Stimulated activated CD4-positive, alpha-beta T cell treated with anti-CD3 and anti-CD28 coated beads, Interleukin-15, amount 100 ng/mL, for 1 hour (primary cell): ENCODE results near the gene TRIM47.

Experiments used
- DNase-seq, 2 donors: peaks; one replicate each; pipeline ENCODE4 v3.0.0-alpha.2; 2020; ENCODE audit warnings: low read depth in 1 of 2, low spot score in 1 of 2

TRIM47 gene, protein sequence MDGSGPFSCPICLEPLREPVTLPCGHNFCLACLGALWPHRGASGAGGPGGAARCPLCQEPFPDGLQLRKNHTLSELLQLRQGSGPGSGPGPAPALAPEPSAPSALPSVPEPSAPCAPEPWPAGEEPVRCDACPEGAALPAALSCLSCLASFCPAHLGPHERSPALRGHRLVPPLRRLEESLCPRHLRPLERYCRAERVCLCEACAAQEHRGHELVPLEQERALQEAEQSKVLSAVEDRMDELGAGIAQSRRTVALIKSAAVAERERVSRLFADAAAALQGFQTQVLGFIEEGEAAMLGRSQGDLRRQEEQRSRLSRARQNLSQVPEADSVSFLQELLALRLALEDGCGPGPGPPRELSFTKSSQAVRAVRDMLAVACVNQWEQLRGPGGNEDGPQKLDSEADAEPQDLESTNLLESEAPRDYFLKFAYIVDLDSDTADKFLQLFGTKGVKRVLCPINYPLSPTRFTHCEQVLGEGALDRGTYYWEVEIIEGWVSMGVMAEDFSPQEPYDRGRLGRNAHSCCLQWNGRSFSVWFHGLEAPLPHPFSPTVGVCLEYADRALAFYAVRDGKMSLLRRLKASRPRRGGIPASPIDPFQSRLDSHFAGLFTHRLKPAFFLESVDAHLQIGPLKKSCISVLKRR

GRCh38 chr17:75878174-75878998 lies at the start of gene TRIM47:
TRIM47 (minus strand) TSS chr17:75878581; CDS start chr17:75878548, 33 bp downstream.
- no peak for DNase-seq

DNA sequence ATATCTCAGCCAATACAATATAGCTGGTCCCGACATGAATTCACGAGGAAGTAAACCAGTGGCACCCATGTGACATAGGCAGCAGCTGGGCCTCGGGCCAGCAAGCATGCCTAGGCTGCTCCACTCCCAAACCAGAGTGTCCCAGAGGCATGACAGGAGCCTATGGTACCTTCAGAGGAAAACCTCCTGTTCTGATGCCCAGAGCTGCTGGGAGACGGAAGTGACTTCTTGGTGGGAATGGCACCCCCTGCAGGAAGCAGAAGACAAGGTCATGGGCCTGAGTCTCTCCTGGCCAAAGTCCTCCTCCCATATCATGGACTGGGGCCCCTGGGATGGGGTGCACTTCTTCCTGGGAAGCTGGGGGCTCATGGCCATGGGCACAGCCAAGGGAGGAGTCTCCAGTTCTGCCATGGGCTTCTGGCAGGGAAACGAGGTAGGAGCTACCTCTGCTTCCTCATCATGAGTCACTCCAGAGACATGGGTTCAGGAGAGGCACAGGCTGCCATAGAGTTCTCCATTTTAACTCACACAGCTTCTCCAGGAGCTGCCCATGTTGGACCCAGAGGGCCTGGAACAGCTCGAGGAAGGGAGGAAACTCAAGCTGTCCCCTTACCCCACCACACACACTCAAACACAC lies 49.0 kb upstream of the TRIM47 start:
- no peak for DNase-seq

DNA sequence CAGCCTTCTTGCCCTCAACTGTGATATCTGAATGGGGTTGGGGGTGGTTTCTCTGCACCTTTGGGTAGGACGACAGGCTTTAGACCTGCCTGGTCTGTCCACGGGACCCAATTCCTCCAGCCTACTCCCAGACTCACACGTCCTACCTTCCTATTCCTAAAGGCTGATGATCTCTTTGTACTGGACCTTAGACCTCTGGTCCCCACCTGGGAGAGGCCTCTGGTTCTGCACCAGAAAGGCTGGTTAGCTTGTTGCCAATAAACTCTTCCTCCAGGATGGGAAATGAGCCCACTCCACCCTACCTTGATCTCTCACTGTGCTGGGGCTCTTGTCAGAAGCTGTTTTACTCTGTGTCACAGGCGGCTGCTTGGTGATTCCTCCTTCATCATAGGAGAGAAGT lies 48.1 kb upstream of the TRIM47 start:
- DNase-seq, result no peak

- DNase-seq, result no peak
Observed at GRCh38 chr17:75925912-75926311, 47.5 kb upstream of the TRIM47 start.

GRCh38 chr17:75925103-75925502 lies 46.7 kb upstream of the TRIM47 start:
- DNase-seq, result no peak

DNA sequence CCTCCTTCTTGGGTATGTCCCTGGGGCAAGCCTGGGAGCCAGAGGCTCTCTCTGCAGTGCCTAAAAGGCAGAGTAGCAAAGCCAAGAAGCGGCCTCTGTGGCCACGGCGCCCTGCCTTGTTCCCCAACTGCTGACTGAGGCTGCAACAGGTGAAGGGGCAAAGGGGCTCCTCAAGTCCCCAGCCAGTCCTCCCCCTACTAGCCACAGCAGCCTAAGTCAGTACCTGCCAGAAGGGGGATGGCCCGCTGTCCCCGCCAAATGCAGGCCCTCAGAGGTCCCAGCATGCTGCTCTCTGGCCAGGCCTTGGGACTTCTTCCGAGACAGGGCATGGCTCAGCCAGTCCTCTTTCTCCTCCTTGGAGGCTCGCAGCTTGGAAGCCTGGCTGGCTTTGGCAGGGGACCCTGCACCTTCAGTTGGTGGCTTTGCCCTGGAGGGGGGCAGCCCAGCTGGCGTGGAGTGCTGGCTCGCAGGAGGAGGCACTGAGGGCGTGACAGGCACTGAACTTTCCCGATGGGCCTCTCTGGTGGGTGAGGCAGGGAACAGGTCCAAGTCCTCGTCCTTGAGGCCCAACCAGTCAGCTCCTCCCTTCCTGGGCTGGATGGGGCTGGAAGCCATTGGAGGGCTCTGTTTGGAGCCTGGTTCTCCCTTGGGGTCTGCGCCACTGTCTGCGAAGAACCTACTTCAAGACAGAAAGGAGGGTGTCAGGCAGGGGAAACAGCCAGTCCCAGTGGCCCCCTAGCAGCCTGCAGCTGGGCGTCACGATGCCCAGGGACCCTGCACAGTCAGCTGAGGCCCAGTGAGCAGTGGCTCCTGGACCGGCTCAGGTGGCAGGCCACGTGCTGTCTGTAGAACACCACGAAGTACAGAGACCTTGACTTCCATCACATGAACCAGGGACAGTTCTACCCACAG lies 44.8 kb upstream of the TRIM47 start:
- DNase-seq, result no peak

DNA sequence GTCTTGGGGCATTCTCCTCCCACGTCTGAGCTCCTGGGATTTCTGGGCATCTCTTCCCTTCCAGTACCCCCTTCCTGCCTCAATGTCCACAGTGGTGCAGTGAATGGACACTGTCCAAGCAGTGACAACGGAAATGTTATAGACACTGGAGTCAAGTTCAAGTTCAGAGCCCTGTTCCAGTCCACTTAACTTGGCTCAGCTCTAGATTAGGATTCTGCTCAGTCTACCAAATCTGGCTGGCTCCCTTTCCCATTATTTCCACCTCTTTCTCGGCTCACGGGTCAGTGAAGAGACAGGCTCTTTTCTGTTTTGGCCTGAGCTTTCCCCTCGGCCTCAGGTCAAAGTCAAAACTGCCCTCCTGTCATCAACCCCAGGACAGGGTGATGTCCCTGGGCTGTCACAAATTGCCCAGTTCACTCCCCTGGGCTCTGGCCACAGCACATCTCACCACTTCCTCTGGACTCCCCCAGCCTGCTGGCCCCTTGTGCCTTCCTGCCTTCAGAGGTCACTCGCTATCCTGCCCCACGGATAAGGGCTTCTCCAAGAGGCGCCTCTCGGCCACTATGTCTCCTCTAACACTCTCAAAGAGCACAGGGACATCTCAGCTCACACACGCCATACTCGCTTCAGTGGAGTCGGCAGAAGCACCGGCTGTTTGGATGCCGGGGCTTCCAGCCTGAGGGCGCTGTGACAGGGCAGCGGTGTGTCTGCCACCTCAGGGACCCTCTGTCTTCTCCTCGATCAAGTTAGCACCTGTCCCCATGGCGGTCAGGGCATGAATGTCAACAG lies 44.0 kb upstream of the TRIM47 start:
- no peak for DNase-seq

DNA sequence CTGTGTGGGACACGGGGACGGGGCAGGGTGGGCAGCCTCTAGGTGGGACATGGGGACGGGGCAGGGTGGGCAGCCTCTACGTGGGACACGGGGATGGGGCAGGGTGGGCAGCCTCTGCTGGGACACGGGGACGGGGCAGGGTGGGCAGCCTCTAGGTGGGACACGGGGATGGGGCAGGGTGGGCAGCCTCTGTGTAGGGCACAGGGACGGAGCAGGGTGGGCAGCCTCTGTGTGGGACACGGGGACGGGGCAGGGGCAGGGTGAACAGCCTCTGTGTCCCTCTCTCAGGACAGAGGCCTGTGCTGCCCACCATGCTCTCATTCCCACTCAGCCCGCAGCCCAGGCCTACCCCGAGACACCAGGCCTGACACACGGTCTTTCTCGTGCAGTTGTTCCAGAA lies 43.2 kb upstream of the TRIM47 start:
- no peak for DNase-seq

DNA sequence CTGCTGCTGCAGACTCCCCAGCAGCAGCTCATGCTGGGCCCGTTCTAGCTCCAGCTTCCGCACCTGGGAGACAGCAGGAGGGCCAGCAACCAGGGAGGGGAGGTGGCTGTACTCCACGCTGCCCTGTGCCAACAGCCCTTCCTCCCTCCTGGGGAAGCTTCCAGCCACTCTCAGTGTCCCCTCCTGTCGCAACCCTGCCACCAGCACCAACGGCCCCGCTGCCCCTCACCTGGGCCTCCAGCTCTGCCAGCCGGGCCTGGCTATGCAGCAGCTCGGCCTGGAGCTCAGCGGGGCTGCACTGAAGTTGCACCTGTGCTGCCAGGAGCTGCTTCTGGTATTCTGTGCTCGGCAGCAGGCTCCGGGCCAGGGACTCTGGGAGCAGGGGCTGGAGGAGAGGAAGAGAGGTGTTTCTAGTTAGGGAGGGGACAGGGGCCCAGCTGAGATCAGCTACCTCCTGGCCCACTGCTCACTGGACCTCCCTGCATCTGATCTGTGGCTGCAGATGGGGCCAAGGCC lies 41.7 kb upstream of the TRIM47 start:
- no peak for DNase-seq

DNA sequence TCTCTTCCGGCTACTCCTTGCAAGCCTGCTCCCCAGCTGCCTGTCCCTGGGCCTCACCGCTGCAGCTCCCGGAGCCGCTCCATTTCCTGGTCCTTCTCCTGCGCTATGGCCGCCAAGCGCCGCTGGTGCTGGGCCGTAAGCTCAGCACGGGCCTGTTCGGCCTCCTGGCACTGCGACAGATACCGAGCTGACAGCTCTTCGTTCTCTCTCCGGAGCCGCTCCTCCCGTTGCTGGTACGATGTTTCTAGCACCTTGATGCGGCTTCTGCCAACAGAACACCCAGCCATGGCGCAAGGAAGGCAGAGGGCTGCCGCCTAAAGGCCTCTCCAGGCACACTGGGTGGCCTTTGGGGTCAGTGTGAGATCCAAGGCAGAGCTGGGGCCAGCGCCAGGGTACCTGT lies 41.2 kb upstream of the TRIM47 start:
- no peak for DNase-seq

DNA sequence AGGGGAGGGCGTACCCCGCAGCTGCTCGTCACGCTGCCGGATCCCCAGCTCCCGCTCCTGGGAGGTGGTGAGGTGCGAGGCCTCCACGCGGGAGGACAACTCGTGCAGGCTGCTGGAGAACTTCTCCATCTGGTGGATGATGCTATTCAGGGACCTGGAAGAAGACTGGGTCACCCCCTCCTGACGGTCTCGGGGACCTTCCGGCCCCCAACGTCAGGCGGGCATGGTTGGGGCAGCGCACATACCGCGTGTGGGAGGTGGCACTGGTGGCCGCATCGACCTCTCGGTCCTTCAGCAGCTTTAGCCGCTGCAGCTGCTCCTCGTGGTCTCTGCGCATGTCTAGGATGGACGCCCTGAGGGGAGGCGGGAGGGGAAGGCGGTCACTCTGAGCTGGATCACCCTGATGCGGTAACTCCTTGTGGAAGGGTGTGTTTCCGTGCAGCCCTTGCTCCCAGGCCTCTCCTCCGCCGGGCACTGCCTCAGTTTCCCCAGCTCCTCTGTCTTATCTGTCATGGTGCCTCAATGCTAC lies 39.6 kb upstream of the TRIM47 start:
- DNase-seq, result no peak

GRCh38 chr17:75917141-75917916 lies 38.9 kb upstream of the TRIM47 start:
- DNase-seq, result no peak

GRCh38 chr17:75915268-75915667 lies 36.9 kb upstream of the TRIM47 start:
- no peak for DNase-seq

- DNase-seq, result no peak
Observed at GRCh38 chr17:75914643-75915267, 36.4 kb upstream of the TRIM47 start.

DNA sequence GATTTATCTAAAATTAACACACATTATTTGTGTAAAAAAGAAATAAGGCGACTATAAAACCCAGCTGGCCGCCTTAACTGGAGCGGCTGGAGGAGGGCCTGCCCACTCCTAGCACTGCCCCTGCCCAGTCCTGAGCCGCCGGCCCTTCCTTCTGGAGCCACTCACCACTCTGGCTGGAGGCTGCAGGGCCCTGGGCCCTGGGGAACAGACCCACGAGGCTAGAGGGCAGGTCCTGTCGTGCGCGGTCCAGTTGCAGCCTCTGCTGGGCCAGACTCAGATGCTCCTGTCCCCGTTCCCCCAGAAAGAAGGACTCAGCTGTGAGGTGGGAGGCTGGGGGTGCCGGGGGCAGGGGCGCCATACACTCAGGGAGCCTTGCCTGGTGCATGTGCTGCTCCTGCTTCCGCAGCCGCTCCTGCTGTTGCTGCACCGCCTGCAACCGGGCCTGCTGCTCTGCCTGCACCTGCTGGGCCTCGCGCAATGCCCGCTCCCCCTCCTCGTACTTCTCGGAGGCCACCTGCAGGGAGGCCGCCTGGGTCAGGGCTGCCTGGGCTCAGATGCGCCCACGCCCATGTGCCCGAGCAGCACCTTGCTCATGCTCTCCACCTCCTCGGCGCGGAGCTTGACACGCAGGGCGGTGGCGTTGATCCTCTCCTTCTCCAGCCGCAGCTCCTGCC lies 35.3 kb upstream of the TRIM47 start:
- DNase-seq, result no peak

GRCh38 chr17:75910699-75911098 lies 32.3 kb upstream of the TRIM47 start:
- DNase-seq, result no peak

GRCh38 chr17:75909812-75910274 lies 31.5 kb upstream of the TRIM47 start:
- no peak for DNase-seq
